ENCODE measurements around the gene PLXDC2.

The PLXDC2 gene

DNA sequence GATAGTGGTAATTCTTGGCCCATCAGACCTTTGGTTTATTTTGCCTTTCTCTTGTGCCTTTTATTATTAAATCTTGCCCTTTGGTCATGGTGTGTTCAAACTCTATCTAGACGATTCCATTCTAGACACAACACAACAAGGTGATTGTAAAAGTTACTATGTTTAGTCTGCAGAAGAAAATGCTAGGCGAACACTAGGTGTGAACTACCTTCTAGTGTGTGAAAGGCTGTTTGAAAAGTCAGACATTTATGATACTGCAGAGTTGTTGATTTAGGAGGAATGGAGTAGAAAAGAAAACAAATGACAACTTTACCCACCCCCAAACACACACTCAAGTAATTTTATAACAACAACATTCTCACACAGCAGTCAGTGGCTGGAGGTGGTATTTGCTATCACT, 103.4 kb downstream of the PLXDC2 start:
- H3K4me1 ChIP-seq (ENCODE audit: control insufficient read depth, insufficient read depth, low read length), result peaks cover 17% of the 10 kb centered on the region
- H3K27ac ChIP-seq (ENCODE audit: extremely low read depth, low read depth, low read length), result no peak overlapping the region
- H3K4me3 ChIP-seq (ENCODE audit: low read depth, low read length), result no peak overlapping the region
- no peaks in the 10 kb centered on the region for H3K36me3 ChIP-seq (ENCODE audit: control insufficient read depth in 2 of 2, insufficient read depth in 1 of 2, low read length in 2 of 2)
- TF ChIP-seq ZNF501 (tag by site-specific recombination; IDR thresholded peaks at IDR 0.05) (no peak), ZBTB44 (tag by site-specific recombination; IDR thresholded peaks at IDR 0.05) (no peak), WT1 (tag by site-specific recombination; IDR thresholded peaks at IDR 0.05) (no peak), EGR2 (tag by site-specific recombination; IDR thresholded peaks at IDR 0.05; ENCODE audit: low read depth) (no peak), HOXD13 (CRISPR knock-in tag; IDR thresholded peaks at IDR 0.05; ENCODE audit: borderline replicate concordance) (no peak), IKZF3 (tag by site-specific recombination; IDR thresholded peaks at IDR 0.05) (no peak), PRDM1 (tag by site-specific recombination; IDR thresholded peaks at IDR 0.05) (no peak), ZNF202 (tag by site-specific recombination; IDR thresholded peaks at IDR 0.05; ENCODE audit: borderline replicate concordance) (no peak), ZNF707 (tag by site-specific recombination; IDR thresholded peaks at IDR 0.05) (no peak), ZNF274 (IDR thresholded peaks at IDR 0.05; ENCODE audit: low read length) (no peak), ZNF274 (tag by site-specific recombination; IDR thresholded peaks at IDR 0.05; ENCODE audit: borderline replicate concordance) (no peak), ZNF473 (tag by site-specific recombination; IDR thresholded peaks at IDR 0.05) (no peak), ZNF10 (tag by site-specific recombination; IDR thresholded peaks at IDR 0.05) (no peak), MYNN (tag by site-specific recombination; IDR thresholded peaks at IDR 0.05; ENCODE audit: borderline replicate concordance) (no peak), ZSCAN23 (tag by site-specific recombination; IDR thresholded peaks at IDR 0.05) (no peak), SALL2 (tag by site-specific recombination; IDR thresholded peaks at IDR 0.05; ENCODE audit: borderline replicate concordance) (no peak), SCRT2 (tag by site-specific recombination; IDR thresholded peaks at IDR 0.05) (no peak)
- TF ChIP-seq, protein P1, sequence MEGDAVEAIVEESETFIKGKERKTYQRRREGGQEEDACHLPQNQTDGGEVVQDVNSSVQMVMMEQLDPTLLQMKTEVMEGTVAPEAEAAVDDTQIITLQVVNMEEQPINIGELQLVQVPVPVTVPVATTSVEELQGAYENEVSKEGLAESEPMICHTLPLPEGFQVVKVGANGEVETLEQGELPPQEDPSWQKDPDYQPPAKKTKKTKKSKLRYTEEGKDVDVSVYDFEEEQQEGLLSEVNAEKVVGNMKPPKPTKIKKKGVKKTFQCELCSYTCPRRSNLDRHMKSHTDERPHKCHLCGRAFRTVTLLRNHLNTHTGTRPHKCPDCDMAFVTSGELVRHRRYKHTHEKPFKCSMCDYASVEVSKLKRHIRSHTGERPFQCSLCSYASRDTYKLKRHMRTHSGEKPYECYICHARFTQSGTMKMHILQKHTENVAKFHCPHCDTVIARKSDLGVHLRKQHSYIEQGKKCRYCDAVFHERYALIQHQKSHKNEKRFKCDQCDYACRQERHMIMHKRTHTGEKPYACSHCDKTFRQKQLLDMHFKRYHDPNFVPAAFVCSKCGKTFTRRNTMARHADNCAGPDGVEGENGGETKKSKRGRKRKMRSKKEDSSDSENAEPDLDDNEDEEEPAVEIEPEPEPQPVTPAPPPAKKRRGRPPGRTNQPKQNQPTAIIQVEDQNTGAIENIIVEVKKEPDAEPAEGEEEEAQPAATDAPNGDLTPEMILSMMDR (tag by site-specific recombination; IDR thresholded peaks at IDR 0.05), result no peak
- TF ChIP-seq, protein P2, sequence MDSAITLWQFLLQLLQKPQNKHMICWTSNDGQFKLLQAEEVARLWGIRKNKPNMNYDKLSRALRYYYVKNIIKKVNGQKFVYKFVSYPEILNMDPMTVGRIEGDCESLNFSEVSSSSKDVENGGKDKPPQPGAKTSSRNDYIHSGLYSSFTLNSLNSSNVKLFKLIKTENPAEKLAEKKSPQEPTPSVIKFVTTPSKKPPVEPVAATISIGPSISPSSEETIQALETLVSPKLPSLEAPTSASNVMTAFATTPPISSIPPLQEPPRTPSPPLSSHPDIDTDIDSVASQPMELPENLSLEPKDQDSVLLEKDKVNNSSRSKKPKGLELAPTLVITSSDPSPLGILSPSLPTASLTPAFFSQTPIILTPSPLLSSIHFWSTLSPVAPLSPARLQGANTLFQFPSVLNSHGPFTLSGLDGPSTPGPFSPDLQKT (IDR thresholded peaks at IDR 0.05; ENCODE audit: borderline replicate concordance, low read depth, low read length), result no peak
- ChIA-PET POLR2A (no interaction called here), CTCF (no interaction called here)
- no peaks in the 10 kb centered on the region for H3K9me3 ChIP-seq (ENCODE audit: control insufficient read depth, insufficient read depth, low read depth, low read length)

DNA sequence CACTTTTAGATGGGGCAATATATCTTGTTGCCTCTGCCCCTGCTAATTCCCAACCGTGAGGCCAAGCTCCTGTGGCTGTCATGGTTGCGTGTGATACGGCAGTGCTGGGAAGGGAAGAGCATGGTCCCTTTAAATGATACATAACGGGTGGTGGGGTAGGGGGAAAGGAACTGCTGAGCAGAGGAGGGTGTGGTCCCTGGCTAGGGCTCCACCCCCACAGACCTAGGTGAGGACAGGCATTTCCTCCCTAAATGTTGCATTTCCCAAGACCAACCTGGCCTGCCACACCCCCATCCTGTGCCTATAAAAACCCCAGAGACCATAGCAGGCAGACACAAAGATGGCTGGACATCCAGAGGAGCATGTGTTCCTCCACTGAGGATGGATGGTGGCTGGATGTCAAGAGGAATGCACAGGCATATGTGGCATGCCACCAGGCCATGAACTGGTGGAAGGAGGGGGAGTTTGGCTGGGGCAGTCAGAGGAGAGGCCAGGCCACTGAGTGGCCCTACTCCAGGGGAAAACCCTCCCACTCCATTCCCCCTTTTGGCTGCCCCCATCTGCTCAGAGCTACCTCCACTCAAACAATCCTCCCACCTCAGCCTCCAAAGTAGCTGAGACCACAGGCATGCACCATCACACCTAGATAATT, 104.0 kb downstream of the PLXDC2 start:
- H3K9me3 ChIP-seq (ENCODE audit: control insufficient read depth, insufficient read depth, low read depth, low read length), result no peaks in the 10 kb centered on the region
- H3K36me3 ChIP-seq (ENCODE audit: control insufficient read depth in 2 of 2, insufficient read depth in 1 of 2, low read length in 2 of 2), result no peaks in the 10 kb centered on the region
- POLR2A ChIA-PET, result no interaction called here
- no peak overlapping the region for H3K4me3 ChIP-seq (ENCODE audit: low read depth, low read length)
- H3K27ac ChIP-seq (ENCODE audit: extremely low read depth, low read depth, low read length), result no peak overlapping the region
- CTCF ChIA-PET, result interaction anchor here (0.6 kb wide), 1 partner anchor 1381 kb away, joined by 3 read pairs; no protein-coding TSS in a partner anchor
- peaks cover 17% of the 10 kb centered on the region for H3K4me1 ChIP-seq (ENCODE audit: control insufficient read depth, insufficient read depth, low read length)
- no peak for TF ChIP-seq TCF7L2 (IDR thresholded peaks at IDR 0.05; ENCODE audit: borderline replicate concordance, low read depth, low read length)
- no peak for TF ChIP-seq SP3 (tag by site-specific recombination; IDR thresholded peaks at IDR 0.05)
- no peak for TF ChIP-seq ZNF529 (tag by site-specific recombination; IDR thresholded peaks at IDR 0.05; ENCODE audit: insufficient replicate concordance)
- TF ChIP-seq, protein P3, sequence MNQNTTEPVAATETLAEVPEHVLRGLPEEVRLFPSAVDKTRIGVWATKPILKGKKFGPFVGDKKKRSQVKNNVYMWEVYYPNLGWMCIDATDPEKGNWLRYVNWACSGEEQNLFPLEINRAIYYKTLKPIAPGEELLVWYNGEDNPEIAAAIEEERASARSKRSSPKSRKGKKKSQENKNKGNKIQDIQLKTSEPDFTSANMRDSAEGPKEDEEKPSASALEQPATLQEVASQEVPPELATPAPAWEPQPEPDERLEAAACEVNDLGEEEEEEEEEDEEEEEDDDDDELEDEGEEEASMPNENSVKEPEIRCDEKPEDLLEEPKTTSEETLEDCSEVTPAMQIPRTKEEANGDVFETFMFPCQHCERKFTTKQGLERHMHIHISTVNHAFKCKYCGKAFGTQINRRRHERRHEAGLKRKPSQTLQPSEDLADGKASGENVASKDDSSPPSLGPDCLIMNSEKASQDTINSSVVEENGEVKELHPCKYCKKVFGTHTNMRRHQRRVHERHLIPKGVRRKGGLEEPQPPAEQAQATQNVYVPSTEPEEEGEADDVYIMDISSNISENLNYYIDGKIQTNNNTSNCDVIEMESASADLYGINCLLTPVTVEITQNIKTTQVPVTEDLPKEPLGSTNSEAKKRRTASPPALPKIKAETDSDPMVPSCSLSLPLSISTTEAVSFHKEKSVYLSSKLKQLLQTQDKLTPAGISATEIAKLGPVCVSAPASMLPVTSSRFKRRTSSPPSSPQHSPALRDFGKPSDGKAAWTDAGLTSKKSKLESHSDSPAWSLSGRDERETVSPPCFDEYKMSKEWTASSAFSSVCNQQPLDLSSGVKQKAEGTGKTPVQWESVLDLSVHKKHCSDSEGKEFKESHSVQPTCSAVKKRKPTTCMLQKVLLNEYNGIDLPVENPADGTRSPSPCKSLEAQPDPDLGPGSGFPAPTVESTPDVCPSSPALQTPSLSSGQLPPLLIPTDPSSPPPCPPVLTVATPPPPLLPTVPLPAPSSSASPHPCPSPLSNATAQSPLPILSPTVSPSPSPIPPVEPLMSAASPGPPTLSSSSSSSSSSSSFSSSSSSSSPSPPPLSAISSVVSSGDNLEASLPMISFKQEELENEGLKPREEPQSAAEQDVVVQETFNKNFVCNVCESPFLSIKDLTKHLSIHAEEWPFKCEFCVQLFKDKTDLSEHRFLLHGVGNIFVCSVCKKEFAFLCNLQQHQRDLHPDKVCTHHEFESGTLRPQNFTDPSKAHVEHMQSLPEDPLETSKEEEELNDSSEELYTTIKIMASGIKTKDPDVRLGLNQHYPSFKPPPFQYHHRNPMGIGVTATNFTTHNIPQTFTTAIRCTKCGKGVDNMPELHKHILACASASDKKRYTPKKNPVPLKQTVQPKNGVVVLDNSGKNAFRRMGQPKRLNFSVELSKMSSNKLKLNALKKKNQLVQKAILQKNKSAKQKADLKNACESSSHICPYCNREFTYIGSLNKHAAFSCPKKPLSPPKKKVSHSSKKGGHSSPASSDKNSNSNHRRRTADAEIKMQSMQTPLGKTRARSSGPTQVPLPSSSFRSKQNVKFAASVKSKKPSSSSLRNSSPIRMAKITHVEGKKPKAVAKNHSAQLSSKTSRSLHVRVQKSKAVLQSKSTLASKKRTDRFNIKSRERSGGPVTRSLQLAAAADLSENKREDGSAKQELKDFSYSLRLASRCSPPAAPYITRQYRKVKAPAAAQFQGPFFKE (tag by site-specific recombination; IDR thresholded peaks at IDR 0.05; ENCODE audit: borderline replicate concordance), result no peak
- TF ChIP-seq INSM2 (tag by site-specific recombination; IDR thresholded peaks at IDR 0.05), result no peak
